Measurements from ENCODE around the gene PNPLA2.

DNA sequence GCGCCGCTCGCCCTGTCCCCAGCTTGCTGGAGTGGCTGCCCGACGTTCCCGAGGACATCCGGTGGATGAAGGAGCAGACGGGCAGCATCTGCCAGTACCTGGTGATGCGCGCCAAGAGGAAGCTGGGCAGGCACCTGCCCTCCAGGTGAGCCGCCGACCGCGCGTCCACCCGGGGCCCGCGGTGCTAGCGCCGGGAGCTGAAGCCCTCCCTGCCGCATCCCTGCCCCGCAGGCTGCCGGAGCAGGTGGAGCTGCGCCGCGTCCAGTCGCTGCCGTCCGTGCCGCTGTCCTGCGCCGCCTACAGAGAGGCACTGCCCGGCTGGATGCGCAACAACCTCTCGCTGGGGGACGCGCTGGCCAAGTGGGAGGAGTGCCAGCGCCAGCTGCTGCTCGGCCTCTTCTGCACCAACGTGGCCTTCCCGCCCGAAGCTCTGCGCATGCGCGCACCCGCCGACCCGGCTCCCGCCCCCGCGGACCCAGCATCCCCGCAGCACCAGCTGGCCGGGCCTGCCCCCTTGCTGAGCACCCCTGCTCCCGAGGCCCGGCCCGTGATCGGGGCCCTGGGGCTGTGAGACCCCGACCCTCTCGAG is 5.7 kb downstream of the PNPLA2 start:
- TF ChIP-seq EZH2 (IDR thresholded peaks at IDR 0.05; ENCODE audit: borderline replicate concordance, low read length) = no peak
- TF ChIP-seq, protein P1, sequence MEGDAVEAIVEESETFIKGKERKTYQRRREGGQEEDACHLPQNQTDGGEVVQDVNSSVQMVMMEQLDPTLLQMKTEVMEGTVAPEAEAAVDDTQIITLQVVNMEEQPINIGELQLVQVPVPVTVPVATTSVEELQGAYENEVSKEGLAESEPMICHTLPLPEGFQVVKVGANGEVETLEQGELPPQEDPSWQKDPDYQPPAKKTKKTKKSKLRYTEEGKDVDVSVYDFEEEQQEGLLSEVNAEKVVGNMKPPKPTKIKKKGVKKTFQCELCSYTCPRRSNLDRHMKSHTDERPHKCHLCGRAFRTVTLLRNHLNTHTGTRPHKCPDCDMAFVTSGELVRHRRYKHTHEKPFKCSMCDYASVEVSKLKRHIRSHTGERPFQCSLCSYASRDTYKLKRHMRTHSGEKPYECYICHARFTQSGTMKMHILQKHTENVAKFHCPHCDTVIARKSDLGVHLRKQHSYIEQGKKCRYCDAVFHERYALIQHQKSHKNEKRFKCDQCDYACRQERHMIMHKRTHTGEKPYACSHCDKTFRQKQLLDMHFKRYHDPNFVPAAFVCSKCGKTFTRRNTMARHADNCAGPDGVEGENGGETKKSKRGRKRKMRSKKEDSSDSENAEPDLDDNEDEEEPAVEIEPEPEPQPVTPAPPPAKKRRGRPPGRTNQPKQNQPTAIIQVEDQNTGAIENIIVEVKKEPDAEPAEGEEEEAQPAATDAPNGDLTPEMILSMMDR (conservative IDR thresholded peaks at IDR 0.05 in 1 of 2, IDR thresholded peaks at IDR 0.05 in 1 of 2; ENCODE audit: extremely low read depth in 1 of 2, insufficient read depth in 1 of 2, low read depth in 1 of 2, low read length in 2 of 2) = no peak

Data from mammary epithelial cell (primary cell).